GM18507 (cell line): Measurements from ENCODE around the gene CAMK2D.

ENCODE experiments used
- DNase-seq: peaks from one replicate; pipeline ENCODE4 v3.0.0; 2011; ENCODE audit warnings: low read depth; ENCODE audit not compliant: insufficient read length; ENCODE audit errors: extremely low spot score
- FAIRE-seq: peaks from 2 replicates; lab custom pipeline; 2011; peaks lifted over from hg19 to GRCh38; lab: Jason Lieb, UNC

Gene CAMK2D

DNA sequence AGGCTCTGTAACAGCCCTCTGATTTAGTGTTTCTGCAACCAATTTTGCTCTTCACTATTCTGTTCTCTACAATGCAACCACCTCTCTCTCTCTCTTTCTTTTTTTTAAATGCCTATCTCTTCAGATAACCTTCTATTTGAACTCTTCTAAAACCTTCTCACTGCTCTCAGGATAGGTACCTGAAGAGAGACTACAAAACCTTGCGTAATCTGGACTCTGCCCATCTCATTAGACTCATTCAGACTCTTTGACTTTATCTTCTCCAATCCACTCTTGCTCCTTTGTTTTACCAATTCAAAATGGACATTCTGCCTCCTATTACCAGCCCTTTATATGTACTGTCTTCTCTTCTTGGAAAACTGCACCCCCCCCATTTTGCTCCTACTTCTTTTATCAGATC is 291.6 kb downstream of the CAMK2D start:
- no peak for DNase-seq
- FAIRE-seq = no peak

- no peak for DNase-seq
- no peak for FAIRE-seq
Measured at GRCh38 chr4:113469023-113469390, 292.5 kb downstream of the CAMK2D start.

GRCh38 chr4:113468165-113469022 is 293.1 kb downstream of the CAMK2D start:
- DNase-seq (no peak), FAIRE-seq (no peak)

GRCh38 chr4:113467581-113467980 is 294.0 kb downstream of the CAMK2D start:
- DNase-seq (no peak), FAIRE-seq (no peak)

DNA sequence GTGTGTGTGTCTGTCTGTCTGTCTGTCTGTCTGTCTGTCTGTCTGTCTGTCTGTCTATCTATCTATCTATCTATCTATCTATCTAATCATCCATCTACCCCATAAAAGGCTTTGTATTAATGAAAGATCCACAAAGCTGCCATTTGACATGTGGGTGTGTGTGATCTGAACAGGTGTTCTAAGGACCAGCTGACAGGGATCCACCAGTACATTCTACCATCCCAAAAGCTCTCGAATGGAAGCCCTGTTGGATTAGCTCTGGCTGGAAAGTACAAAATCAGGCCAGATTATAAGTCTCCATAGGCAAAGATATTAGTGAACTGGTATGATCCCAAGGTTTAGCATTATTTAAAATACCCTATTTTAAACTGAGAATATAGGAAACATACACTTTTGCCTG is 299.3 kb downstream of the CAMK2D start:
- FAIRE-seq = no peak
- no peak for DNase-seq

DNA sequence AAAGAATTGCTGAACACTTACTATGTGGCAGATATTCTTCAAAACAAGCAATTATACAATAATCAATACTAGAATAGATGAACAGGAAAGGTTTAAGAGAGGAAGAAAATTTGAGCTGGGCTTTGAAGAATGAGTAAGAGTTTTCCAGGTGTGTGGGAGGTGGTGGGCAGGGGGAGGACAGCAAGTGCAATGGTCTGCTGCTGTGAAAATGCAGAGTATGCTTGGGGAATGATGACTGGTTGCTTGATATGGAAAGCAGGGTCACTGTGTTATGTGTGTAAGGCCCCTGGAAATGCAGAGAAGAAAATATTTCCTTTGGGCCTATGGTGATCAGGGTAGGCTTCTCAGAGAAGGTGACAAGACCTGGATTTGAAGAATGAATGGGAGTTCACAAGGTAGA is 300.3 kb downstream of the CAMK2D start:
- DNase-seq (no peak), FAIRE-seq (no peak)

GRCh38 chr4:113457886-113458285 is 303.7 kb downstream of the CAMK2D start:
- DNase-seq (no peak), FAIRE-seq (no peak)

DNA sequence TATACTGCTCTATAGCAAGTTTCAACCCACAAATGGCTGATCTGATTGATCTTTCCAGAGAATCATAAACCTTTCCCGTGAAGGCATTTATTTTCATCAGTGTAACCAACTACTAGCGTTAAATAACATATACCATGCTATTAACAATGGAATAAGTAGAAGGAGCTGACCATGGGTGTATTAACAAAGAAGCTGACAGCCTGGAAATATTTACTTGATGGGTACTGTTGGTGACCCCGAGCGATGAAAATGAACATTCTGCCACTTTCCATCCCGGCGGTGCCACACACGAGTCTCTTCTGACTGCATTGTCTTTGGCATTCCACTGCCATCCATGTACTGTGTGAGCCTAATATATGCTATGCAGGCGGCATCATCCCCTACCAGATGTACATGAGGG is 304.4 kb downstream of the CAMK2D start:
- no peak for FAIRE-seq
- DNase-seq = no peak

GRCh38 chr4:113455061-113455460 is 306.5 kb downstream of the CAMK2D start:
- FAIRE-seq = no peak
- DNase-seq = no peak

GRCh38 chr4:113452868-113453620 is 308.5 kb downstream of the CAMK2D start:
- FAIRE-seq (peak; percentile 18), DNase-seq (no peak)

GRCh38 chr4:113452152-113452551 is 309.4 kb downstream of the CAMK2D start:
- no peak for FAIRE-seq
- DNase-seq = no peak

GRCh38 chr4:113450295-113451080 is 311.1 kb downstream of the CAMK2D start:
- DNase-seq = no peak
- no peak for FAIRE-seq

DNA sequence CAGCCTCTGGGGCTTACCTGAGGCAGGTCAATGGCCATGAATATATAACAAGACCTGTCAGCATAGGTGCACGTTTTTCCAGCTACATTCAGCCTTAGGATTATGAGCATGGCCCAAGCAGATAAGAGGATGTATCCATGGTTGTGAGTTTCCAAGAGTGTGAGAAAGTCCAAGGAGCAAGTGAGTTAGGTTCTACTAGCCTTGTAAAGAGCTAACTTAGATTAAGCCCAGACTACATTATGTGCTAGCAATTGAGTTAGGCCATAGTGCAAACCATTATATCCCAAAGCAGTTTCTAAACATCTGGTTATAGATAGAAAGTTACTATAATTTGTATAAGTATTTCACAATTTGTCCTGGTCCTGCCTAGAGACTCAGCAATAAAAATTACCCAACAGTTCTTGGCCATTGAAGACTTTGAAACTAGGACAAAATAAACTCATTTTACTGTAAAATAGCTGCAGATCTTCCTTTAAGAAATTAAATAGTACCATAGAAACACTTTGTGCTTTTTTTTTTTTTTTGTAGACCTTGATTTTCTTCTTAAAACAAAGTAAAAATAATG is 312.0 kb downstream of the CAMK2D start:
- no peak for DNase-seq
- no peak for FAIRE-seq

DNA sequence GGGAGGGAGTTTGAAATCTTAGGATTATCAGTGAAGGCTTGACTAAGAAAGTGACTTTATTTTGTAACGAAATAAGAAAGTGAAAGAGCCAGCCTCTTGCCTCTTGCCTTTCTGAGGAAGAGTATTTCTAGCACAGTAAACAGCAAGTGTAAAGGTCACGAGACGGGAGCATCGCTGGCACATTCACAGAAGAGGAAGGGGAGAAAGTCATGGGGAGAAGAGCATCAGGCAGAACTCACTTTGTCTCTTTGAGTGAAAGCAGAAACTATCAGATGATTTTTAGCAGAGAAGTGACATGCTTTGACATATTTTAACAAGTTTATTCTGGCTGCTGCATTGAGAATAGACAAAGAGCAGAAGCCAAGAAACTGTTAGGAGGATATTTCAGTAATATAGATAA is 313.8 kb downstream of the CAMK2D start:
- DNase-seq (no peak), FAIRE-seq (peak; percentile 73)

- DNase-seq (no peak), FAIRE-seq (no peak)
Measured at GRCh38 chr4:113447061-113447460, 314.5 kb downstream of the CAMK2D start.

DNA sequence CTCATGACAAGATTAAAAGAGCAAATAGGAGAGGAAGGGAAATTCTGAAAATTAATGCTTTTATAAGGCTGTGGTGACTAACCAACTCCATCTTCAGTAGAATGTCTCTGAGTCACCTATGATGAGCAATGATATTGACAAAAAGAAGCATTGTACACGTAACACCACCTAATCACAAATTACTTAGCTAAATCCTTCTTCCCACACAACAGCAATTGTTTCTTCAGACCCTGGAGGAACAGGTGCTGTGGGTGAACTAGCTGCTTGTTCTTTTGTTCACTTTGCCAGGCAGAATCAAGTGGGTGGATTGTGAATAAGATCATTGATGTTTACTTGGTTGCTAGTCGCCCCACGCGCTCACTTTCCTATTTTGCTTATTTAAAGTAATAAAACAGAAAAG is 315.5 kb downstream of the CAMK2D start:
- DNase-seq (no peak), FAIRE-seq (no peak)

DNA sequence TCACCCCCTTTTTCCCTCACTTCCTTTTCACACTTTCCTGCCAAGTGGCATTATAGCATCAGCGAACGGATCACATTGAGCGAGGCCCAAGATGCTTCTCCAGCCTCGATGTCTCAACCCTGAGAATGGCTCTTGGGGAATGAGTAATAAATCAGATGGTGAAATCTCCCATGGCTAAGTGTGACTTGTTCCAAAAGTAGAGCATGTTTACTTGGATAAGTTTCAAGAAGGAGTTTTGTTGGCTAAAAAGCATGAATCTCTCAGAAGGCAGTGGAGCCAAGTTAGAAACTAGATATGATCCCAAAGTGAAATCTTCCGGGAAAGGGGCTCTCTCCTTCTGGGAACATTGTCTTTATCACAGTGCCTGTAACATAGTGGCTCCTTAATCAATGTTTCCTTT is 316.3 kb downstream of the CAMK2D start:
- FAIRE-seq (no peak), DNase-seq (no peak)

GRCh38 chr4:113444386-113444785 is 317.2 kb downstream of the CAMK2D start:
- DNase-seq (no peak), FAIRE-seq (no peak)

- FAIRE-seq (no peak), DNase-seq (no peak)
Measured at GRCh38 chr4:113442826-113443225, 318.7 kb downstream of the CAMK2D start.

DNA sequence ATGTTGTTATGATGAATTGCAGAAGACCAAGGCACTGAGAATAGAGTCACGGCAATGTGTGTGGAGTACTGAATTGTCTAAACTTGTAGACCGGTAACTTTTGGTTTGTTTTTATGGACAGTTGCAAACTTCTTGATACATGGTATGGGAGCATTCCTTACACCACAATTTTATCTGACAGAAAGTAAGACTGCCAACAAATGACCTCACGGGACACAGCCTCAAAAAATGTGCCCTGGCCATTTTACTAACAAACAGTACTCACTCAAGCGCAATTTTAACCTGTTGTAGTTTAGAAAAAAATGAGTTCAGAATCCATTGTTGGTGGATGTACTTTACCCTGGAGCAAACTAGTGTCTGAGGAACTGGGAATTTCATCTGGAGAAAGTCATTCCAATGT is 321.2 kb downstream of the CAMK2D start:
- DNase-seq (no peak), FAIRE-seq (no peak)
